H7 (cell line): ENCODE measurements around the gene MBD3. TPM values are rescaled to one million over a fixed set of nuclear protein-coding genes. Genes with fewer than 3 reads are reported as not detected.
"Not testable (repeated sequence)": the region's sequence is repeated elsewhere in the genome, so short reads cannot be mapped to it uniquely, and the experiment has no call there.

Experiments
- DNase-seq: peaks from one replicate; pipeline ENCODE4 v3.0.0; 2012
- H3K27me3 ChIP-seq: 2 replicates; pipeline ENCODE4 v1.6.0; 2011; ENCODE audit warnings: mild to moderate bottlenecking, low read length; ENCODE audit not compliant: control insufficient read depth, insufficient read depth
- H3K36me3 ChIP-seq: replicated peaks from 2 replicates; pipeline ENCODE4 v1.5.1; 2011; ENCODE audit warnings: low read length; ENCODE audit not compliant: control insufficient read depth, insufficient read depth
- H3K4me3 ChIP-seq: 2 replicates; pipeline ENCODE4 v1.5.1; 2011; ENCODE audit warnings: low read depth, mild to moderate bottlenecking, control low read depth, low read length, moderate library complexity; ENCODE audit not compliant: insufficient read depth
- total RNA-seq: library from RNA; depleted of rRNA; stranded (reverse); fragments of >200 nt; shearing (Covaris generic); gene quantifications from 2 replicates; pipeline ENCODE4 v1.2.3, GENCODE V29; 2014

The MBD3 gene
- total RNA-seq, 1 experiment from 2014 or later: 105 TPM

DNA sequence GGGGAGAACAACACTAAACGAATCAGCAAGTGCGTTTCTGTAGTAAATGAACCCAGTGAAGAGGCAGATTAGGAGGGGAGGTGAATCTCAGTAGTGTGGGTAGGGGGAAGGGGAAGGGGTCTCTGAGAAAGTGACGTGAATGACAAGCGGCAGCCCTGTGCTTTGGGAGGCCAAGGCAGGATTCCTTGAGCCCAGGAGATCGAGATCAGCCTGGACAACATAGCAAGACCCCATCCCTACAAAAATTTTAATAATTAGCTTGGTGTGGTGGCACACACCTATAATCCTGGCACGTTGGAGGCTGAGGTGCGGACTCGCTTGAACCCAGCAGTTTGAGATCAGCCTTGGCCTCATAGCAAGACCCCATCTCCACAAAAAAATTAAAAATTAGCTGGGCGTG is 60.7 kb downstream of the MBD3 start:
- H3K27me3 ChIP-seq: no peaks in the 10 kb centered on the region
- no peak for DNase-seq
- no peak overlapping the region for H3K4me3 ChIP-seq
- no peaks in the 10 kb centered on the region for H3K36me3 ChIP-seq

DNA sequence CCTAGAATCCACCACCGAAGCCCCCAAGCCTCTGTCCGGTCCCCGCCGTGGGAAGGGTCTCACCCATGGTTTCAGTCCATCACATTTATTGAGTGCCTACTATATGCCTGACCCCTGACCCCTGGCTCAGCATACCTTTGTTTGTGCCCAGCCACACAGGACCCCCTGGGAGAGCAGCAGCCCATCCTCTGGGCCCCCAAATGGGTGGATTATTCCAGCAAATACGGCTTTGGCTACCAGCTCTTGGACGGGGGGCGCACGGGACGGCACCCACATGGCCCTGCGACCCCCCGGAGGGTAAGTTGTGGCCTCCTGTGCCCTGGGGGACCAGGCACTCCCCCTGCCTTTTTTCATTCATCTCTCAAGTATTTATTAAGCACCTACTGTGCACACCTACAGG is 61.1 kb downstream of the MBD3 start:
- no peak overlapping the region for H3K4me3 ChIP-seq
- H3K36me3 ChIP-seq: no peaks in the 10 kb centered on the region
- no peaks in the 10 kb centered on the region for H3K27me3 ChIP-seq
- DNase-seq: no peak

DNA sequence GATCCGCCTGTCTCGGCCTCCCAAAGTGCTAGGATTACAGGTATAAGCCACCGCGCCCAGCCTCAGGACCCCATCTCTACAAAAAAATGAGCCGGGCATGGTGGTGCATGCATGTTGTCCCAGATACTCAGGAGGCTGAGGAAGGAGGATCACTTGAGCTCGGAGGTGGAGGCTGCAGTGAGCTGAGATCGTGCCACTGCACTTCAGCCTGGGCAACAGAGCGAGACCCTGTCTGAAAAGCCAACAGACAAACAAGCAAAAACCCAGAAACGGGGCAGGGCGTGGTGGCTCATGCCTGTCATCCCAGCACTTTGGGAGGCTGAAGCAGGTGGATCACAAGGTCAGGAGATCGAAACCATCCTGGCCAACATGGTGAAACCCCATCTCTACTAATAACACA is 61.8 kb downstream of the MBD3 start:
- not testable (repeated sequence) for DNase-seq, H3K36me3 ChIP-seq, H3K4me3 ChIP-seq, H3K27me3 ChIP-seq

DNA sequence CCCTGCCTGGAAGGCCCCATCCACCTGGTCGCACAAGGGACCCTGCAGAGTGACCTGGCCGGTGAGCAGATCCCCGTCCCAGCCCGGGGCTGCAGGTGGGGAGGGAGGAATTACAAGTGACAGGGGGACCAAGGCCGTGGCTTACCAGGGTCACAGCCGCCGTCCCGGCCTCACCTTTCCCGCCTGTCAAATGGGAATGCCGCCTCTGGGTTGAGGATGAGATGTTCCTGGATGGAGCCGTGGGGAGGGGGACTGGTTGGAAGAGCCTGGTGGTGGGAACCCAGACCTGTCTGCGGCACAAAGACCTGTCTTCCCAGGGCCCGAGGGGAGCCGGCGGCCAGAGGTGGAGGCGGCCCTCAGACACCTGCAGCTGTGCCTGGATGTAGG is 63.2 kb downstream of the MBD3 start:
- H3K4me3 ChIP-seq: no peak overlapping the region
- no peak for DNase-seq

DNA sequence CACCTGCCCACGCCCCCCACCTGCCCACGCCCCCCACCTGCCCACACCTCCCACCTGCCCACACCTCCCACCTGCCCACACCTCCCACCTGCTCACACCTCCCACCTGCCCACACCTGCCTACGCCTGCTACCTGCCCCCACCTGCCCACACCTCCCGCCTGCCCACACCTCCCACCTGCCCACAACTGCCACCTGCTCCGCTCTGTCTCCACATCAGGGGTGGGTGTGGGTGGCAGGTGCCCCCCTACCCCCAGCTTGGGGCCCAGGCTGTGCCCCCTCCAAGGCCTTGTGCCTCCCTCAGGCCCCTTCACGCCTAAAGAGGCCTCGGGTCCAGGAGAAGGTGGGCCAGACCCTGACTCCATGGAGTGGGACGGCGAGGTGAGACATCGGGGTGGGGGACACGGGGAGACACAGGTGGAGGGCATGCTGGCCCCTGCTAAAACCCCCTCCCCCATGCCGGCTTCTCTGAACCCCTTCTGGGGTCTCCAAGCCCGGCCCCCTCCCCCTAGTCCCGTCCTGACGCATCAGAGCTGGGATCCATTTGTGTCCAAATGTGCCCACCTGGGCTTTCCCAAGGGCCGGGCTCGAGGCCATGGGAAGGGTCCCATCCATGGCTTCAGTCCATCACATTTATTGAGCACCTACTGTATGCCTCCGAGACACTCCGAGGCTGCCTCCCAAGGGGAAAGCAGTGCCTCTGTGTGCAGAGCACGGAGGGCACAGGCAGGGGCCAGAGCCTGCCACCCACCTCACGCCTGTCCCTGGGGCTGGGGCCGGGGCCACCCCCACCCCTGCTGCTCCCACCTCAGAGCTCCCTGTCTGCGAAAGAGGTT is 63.9 kb downstream of the MBD3 start:
- H3K27me3 ChIP-seq: peaks cover 15% of the 10 kb centered on the region
- DNase-seq: no peak
- H3K4me3 ChIP-seq: no peak overlapping the region
- no peaks in the 10 kb centered on the region for H3K36me3 ChIP-seq

More for the DNA sequence above, 63.2 kb downstream of the MBD3 start:
- Histone ChIP-seq H3K36me3 (no peaks in the 10 kb centered on the region), H3K27me3 (peaks cover 10% of the 10 kb centered on the region)

DNA sequence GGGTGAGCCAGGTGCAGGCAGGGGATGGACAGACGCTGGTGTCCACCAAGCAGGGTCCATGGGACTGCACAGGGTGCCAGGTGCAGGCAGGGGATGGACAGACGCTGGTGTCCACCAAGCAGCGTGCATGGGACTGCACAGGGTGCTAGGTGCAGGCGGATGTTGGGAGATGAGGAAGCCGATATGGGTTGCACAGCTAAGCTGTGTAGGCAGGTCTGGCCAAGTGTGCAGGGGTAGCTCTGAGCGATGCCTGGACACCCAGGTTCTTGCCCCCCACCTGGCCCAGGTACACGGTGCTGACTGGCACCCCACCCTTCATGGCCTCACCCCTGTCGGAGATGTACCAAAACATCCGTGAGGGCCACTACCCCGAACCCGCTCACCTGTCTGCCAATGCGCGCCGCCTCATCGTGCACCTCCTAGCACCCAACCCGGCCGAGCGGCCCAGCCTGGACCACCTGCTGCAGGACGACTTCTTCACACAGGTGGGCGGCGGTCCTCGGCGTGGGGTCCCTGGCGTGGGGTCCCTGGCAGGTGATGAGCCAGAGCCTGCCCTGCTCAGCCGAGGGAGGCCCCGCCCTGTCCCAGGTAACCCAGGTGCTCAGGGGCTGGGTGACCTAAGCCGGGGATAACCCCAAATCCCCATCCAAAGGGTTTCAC is 64.9 kb downstream of the MBD3 start:
- no peak overlapping the region for H3K4me3 ChIP-seq
- H3K27me3 ChIP-seq: peaks cover 23% of the 10 kb centered on the region
- no peaks in the 10 kb centered on the region for H3K36me3 ChIP-seq
- DNase-seq: no peak

DNA sequence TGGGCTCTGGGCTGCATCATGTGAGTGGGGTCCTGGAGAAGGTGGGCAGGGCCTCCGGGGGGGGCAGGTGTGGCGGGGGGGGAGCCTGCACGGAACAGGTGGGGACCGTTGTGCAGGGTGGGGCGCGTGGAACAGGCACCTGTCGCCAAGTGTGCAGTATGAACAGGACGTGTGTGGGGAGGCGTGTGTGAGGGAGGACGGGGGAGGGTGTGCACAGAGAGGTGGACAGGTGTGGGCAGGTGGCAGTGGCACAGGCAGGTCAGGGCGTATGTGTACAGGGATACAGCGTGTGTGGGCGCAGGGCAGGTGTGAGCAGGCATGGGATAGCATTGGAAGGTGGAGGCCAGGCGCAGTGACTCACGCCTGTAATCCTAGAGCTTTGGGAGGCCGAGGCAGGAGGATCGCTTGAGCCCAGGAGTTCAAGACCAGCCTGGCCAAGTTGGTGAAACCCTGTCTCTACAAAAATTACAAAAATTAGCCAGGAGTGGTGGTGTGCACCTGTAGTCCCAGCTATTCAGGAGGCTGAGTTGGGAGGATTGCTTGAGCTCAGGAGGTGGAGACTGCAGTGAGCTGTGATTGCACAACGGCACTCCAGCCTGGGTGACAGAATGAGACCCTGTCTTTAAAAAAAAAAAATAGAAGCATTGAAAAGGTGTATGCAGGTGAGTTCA is 65.6 kb downstream of the MBD3 start:
- peaks cover 24% of the 10 kb centered on the region for H3K27me3 ChIP-seq
- H3K4me3 ChIP-seq: no peak overlapping the region
- H3K36me3 ChIP-seq: no peaks in the 10 kb centered on the region
- no peak for DNase-seq

DNA sequence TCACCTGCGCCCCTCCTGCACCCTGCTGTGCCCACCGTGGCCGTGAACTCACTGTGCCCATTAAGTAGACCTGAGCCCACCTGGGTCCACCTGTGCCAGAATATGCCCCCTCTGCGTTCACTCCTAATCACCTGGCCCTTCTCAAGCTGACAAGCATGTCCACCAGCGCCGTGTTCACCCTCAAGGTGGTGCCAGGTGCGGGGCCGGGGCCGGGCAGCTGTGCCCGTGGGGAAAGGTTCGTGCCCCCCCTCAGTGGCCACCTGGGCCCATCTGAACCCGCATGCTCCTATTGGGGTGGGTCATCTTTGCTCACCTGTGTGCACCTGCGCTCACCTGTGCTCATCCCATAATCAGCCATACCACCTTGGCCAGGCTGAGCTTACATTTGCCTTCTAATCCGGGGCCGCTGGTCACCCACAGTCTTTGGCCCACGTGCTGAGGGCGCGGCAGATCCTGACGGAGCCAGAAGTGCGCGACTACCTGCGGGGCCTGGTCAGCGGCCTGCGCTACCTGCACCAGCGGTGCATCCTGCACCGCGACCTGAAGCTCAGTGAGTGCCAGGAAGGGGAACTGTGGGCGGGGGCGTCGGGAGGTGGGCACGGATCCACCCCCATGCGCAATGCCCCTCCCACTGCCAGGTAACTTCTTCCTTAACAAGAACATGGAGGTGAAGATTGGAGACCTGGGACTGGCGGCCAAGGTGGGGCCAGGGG is 66.4 kb downstream of the MBD3 start:
- no peak for DNase-seq
- H3K27me3 ChIP-seq: peaks cover 24% of the 10 kb centered on the region
- H3K36me3 ChIP-seq: no peaks in the 10 kb centered on the region
- H3K4me3 ChIP-seq: no peak overlapping the region

DNA sequence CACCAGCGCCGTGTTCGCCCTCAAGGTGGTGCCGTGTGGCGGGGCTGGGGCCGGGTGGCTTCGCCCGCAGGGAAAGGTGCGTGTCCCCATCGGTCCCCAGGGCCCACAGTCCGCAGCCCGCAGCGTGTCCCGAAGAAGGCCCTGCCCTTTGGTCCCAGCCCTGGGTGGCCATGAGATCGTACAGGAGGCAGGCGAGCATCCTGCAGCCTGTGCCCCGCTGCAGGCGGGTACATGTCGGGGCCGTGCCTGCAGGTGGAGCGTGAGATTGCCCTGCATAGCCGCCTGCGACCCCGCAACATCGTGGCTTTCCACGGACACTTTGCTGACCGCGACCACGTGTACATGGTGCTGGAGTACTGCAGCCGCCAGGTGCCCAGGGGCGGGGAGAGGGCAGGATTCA is 67.3 kb downstream of the MBD3 start:
- DNase-seq: peak; percentile 72
- H3K27me3 ChIP-seq: peaks cover 24% of the 10 kb centered on the region
- H3K36me3 ChIP-seq: no peaks in the 10 kb centered on the region
- no peak overlapping the region for H3K4me3 ChIP-seq

DNA sequence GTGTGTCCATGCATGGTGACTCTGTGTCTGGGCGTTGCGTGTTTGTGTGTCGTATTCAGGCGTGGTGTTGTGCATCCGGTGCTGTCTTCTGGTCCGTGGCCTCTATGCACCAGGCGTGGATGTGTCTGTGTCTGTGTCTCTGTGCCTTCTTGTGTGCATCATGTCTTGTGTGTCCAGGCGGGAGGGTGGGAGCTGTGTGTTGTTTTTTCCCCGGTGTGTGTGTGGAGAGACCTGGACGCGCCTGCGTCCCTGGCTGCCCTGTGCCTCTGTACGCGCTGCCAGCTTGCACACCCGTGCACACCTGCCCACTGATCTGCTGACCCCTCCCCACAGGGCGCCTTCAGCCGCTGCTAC is 67.7 kb downstream of the MBD3 start:
- Histone ChIP-seq H3K4me3 (no peak overlapping the region), H3K27me3 (peaks cover 24% of the 10 kb centered on the region), H3K36me3 (no peaks in the 10 kb centered on the region)
- DNase-seq: no peak

DNA sequence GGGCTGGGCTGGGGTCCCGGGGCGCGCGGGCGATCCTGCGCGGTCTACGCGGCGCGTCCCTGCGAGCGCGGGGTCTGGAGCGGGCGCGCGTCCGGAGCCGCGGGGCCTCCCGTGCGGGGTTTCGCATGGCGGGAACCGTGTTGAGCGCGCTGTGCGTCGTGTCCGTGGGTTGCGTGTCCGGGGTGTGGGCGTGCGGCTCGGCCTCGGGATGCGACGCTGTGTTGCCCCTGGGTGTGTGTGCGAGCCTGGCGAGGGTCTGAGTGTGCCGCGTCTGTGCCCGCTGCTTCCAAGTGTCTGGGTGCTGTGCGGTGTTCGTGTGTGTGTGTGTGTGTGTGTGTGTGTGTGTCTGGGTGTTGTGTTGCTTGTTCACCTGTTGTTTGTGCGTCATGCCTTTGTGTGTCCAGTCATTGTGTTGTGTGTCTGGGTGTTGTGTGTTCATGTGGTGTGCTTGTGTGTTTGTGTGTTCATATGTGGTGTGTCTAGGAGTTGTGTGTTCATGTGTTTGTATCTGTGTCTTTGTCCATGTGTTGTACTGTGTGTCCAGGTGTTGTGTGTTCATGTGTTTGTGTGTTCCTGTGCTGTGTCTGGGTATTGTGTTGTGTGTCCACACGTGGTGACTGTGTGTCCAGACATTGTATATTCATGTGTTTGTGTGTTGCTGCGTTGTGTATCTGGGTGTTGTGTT is 68.2 kb downstream of the MBD3 start:
- DNase-seq: no peak
- Histone ChIP-seq H3K4me3 (peak overlapping the region; percentile 35), H3K36me3 (no peaks in the 10 kb centered on the region), H3K27me3 (peaks cover 24% of the 10 kb centered on the region)
